Bronchial epithelial cell (primary cell): ENCODE data around the gene IFFO2. TPM values are rescaled to one million over a fixed set of nuclear protein-coding genes. Genes with fewer than 3 reads are reported as not detected.

Experiments
- DNase-seq: peaks from one replicate; pipeline ENCODE4 v3.0.0-alpha.2; 2010; ENCODE audit warnings: low read depth
- FAIRE-seq: peaks from 2 replicates; lab custom pipeline; 2011; peaks lifted over from hg19 to GRCh38; lab: Jason Lieb, UNC
- H3K27me3 ChIP-seq: 2 replicates; pipeline ENCODE4 v1.5.1; 2011; ENCODE audit warnings: low read length; ENCODE audit not compliant: control insufficient read depth, insufficient read depth
- H3K36me3 ChIP-seq: 2 replicates; pipeline ENCODE4 v1.5.1; 2011; ENCODE audit warnings: low read length; ENCODE audit not compliant: control insufficient read depth, insufficient read depth
- H3K4me3 ChIP-seq: 2 replicates; pipeline ENCODE4 v1.5.1; 2011; ENCODE audit warnings: mild to moderate bottlenecking, low read depth, low read length, control low read depth
- CTCF ChIP-seq: IDR thresholded peaks from 2 replicates; pipeline ENCODE4 v1.5.1; 2011; ENCODE audit warnings: mild to moderate bottlenecking, moderate library complexity, low read length, control low read depth, inconsistent platforms; ENCODE audit not compliant: insufficient read depth, severe bottlenecking
- total RNA-seq: library from RNA; depleted of rRNA; stranded (reverse); fragments of >200 nt; gene quantifications from 2 replicates; pipeline ENCODE4 v1.2.1, GENCODE V29; 2014

IFFO2 gene
- total RNA-seq, 1 donor from 2014 or later = 11.8 TPM

GRCh38 chr1:18998016-18998724 is 41.7 kb upstream of the IFFO2 start:
- Histone ChIP-seq H3K27me3 (no peaks in the 10 kb centered on the region), H3K36me3 (no peaks in the 10 kb centered on the region), H3K4me3 (no peak overlapping the region)
- FAIRE-seq = peak; percentile 92
- TF ChIP-seq CTCF = no peak
- peak; percentile 98 for DNase-seq

- DNase-seq (no peak), FAIRE-seq (no peak)
- no peaks in the 10 kb centered on the region for H3K36me3 ChIP-seq
- H3K4me3 ChIP-seq = no peak overlapping the region
- no peaks in the 10 kb centered on the region for H3K27me3 ChIP-seq
- TF ChIP-seq CTCF = no peak
These were observed 41.0 kb upstream of the IFFO2 start for GRCh38 chr1:18997508-18997907.

- no peak for TF ChIP-seq CTCF
- H3K36me3 ChIP-seq = no peaks in the 10 kb centered on the region
- no peak for FAIRE-seq
- H3K4me3 ChIP-seq = no peak overlapping the region
- no peak for DNase-seq
- H3K27me3 ChIP-seq = no peaks in the 10 kb centered on the region
These were observed 40.2 kb upstream of the IFFO2 start for GRCh38 chr1:18996548-18997177.

GRCh38 chr1:18994381-18994780 is 37.9 kb upstream of the IFFO2 start:
- FAIRE-seq (no peak), DNase-seq (no peak)
- TF ChIP-seq CTCF = no peak
- Histone ChIP-seq H3K4me3 (no peak overlapping the region), H3K36me3 (no peaks in the 10 kb centered on the region), H3K27me3 (no peaks in the 10 kb centered on the region)

- Histone ChIP-seq H3K4me3 (no peak overlapping the region), H3K27me3 (no peaks in the 10 kb centered on the region), H3K36me3 (no peaks in the 10 kb centered on the region)
- TF ChIP-seq CTCF = no peak
- FAIRE-seq = no peak
- no peak for DNase-seq
These were observed 36.2 kb upstream of the IFFO2 start for GRCh38 chr1:18992646-18993045.
